PC-9 (cell line): Measurements from ENCODE around the gene PDE6G. TPM values are rescaled to one million over a fixed set of nuclear protein-coding genes. Genes with fewer than 3 reads are reported as not detected.
"Not testable (repeated sequence)": the region's sequence is repeated elsewhere in the genome, so short reads cannot be mapped to it uniquely, and the experiment has no call there.

Experiments
- BruUV-seq: library from RNA; stranded (reverse); fragments of 400-500 nt; replicated peaks from 2 replicates; lab custom pipeline; 2021; lab: Mats Ljungman, UMichigan
- CTCF ChIA-PET: fragments of 300-600 bp; sonication (Branson Sonifier 250); formaldehyde crosslinking; loops from one replicate; lab custom pipeline; 2022; ENCODE audit warnings: antibody characterized with exemption; lab: Charles Lee
- POLR2A ChIA-PET: fragments of 300-600 bp; sonication (Branson Sonifier 250); formaldehyde crosslinking; loops from one replicate; lab custom pipeline; 2022; ENCODE audit warnings: antibody characterized with exemption; ENCODE audit not compliant: unreplicated experiment; lab: Charles Lee
- DNase-seq, 2 experiments: peaks; one replicate each; pipeline versions ENCODE4 v3.0.0 to v3.0.0-alpha.2; 2015 to 2022; ENCODE audit warnings: mixed read lengths in 1 of 2
- H2AFZ ChIP-seq: fragments of 200-600 bp; sonication (generic); 2 replicates; pipeline ENCODE4 v1.8.1; 2017; ENCODE audit warnings: antibody characterized with exemption
- H3F3A ChIP-seq: fragments of 200-600 bp; sonication (generic); 2 replicates; pipeline ENCODE4 v1.8.1; 2017; ENCODE audit warnings: antibody characterized with exemption, mild to moderate bottlenecking, low read depth; ENCODE audit not compliant: insufficient read depth
- H3K27ac ChIP-seq: fragments of 200-600 bp; sonication (generic); 2 replicates; pipeline ENCODE4 v1.6.1; 2016; ENCODE audit warnings: mixed run types
- H3K27me3 ChIP-seq: fragments of 200-600 bp; sonication (generic); 2 replicates; pipeline ENCODE4 v1.6.1; 2016; ENCODE audit warnings: low read depth, mixed run types; ENCODE audit not compliant: insufficient read depth
- H3K36me3 ChIP-seq: fragments of 200-600 bp; sonication (generic); 2 replicates; pipeline ENCODE4 v1.6.1; 2016; ENCODE audit warnings: low read depth, mixed run types
- H3K4me1 ChIP-seq: fragments of 200-600 bp; sonication (generic); replicated peaks from 2 replicates; pipeline ENCODE4 v1.6.1; 2016; ENCODE audit warnings: mixed run types; ENCODE audit not compliant: insufficient read depth
- H3K4me2 ChIP-seq: fragments of 200-600 bp; sonication (generic); 2 replicates; pipeline ENCODE4 v1.6.1; 2017; ENCODE audit warnings: mixed run types
- H3K4me3 ChIP-seq: fragments of 200-600 bp; sonication (generic); 2 replicates; pipeline ENCODE4 v1.6.1; 2016; ENCODE audit warnings: mixed run types
- H3K79me2 ChIP-seq: fragments of 200-600 bp; sonication (generic); 2 replicates; pipeline ENCODE4 v1.6.1; 2017; ENCODE audit warnings: low read depth, mixed run types
- H3K9me2 ChIP-seq: fragments of 200-600 bp; sonication (generic); 2 replicates; pipeline ENCODE4 v1.8.1; 2017; ENCODE audit warnings: mild to moderate bottlenecking; ENCODE audit not compliant: insufficient read depth
- H3K9me3 ChIP-seq: fragments of 200-600 bp; sonication (generic); 2 replicates; pipeline ENCODE4 v1.8.1; 2016; ENCODE audit warnings: low read depth; ENCODE audit not compliant: insufficient read depth
- H4K20me1 ChIP-seq: fragments of 200-600 bp; sonication (generic); 2 replicates; pipeline ENCODE4 v1.8.1; 2017; ENCODE audit not compliant: insufficient read depth
- CTCF ChIP-seq: fragments of 200-600 bp; sonication (generic); conservative IDR thresholded peaks from 2 replicates; pipeline ENCODE4 v1.6.1; 2017; ENCODE audit warnings: mixed run types, antibody characterized with exemption, mild to moderate bottlenecking, moderate library complexity
- EZH2 ChIP-seq: fragments of 200-600 bp; sonication (generic); IDR thresholded peaks from 2 replicates; pipeline ENCODE4 v1.8.0; 2017; ENCODE audit warnings: antibody characterized with exemption, low read depth
- intact Hi-C: fragments of 100-400 bp; cut with micrococcal nuclease; formaldehyde crosslinking; loops from one replicate; pipeline ENCODE4 v1.10.0; 2022; ENCODE audit not compliant: unreplicated experiment
- total RNA-seq: library from RNA; stranded (reverse); gene quantifications from 2 replicates; pipeline ENCODE4 v1.2.3, GENCODE V29; 2021

Gene PDE6G
- total RNA-seq, 1 experiment from 2014 or later = 1.3 TPM

GRCh38 chr17:81621494-81622130 lies 34.7 kb downstream of the PDE6G start:
- Histone ChIP-seq H3K27ac (no peak overlapping the region), H4K20me1 (peaks cover 1% of the 10 kb centered on the region), H2AFZ (no peak overlapping the region), H3F3A (no peaks in the 10 kb centered on the region), H3K36me3 (peaks cover 5% of the 10 kb centered on the region), H3K4me1 (no peaks in the 10 kb centered on the region), H3K27me3 (no peaks in the 10 kb centered on the region), H3K79me2 (no peaks in the 10 kb centered on the region), H3K9me3 (no peaks in the 10 kb centered on the region), H3K4me2 (no peak overlapping the region), H3K9me2 (no peaks in the 10 kb centered on the region), H3K4me3 (no peak overlapping the region)
- no peak for TF ChIP-seq EZH2
- no peak for TF ChIP-seq CTCF
- BruUV-seq = no TSS peak
- DNase-seq = no peak
- POLR2A ChIA-PET = no interaction called here
- CTCF ChIA-PET = no interaction called here
- intact Hi-C loops = no loop called here

GRCh38 chr17:81618307-81618706 lies 38.0 kb downstream of the PDE6G start:
- H3K27ac ChIP-seq, H2AFZ ChIP-seq, H3K27me3 ChIP-seq, DNase-seq, H3K36me3 ChIP-seq, POLR2A ChIA-PET, H3K9me2 ChIP-seq, H3K4me1 ChIP-seq, H3K4me3 ChIP-seq, BruUV-seq, intact Hi-C loops, H3K9me3 ChIP-seq, H3F3A ChIP-seq, CTCF ChIA-PET, H3K4me2 ChIP-seq: not testable (repeated sequence)
- Histone ChIP-seq H4K20me1 (peaks cover 16% of the 10 kb centered on the region), H3K79me2 (peaks cover 11% of the 10 kb centered on the region; the same call in 1 of the 2 replicates)

- Histone ChIP-seq H3K4me3 (no peak overlapping the region), H3K27me3 (no peaks in the 10 kb centered on the region), H3K27ac (no peak overlapping the region), H3K9me2 (no peaks in the 10 kb centered on the region), H3K4me2 (no peak overlapping the region), H2AFZ (no peak overlapping the region), H3K79me2 (peaks cover 11% of the 10 kb centered on the region; the same call in 1 of the 2 replicates), H3F3A (no peaks in the 10 kb centered on the region), H3K9me3 (no peaks in the 10 kb centered on the region), H3K4me1 (no peaks in the 10 kb centered on the region), H4K20me1 (peaks cover 16% of the 10 kb centered on the region), H3K36me3 (no peaks in the 10 kb centered on the region; the same call in 1 of the 2 replicates)
- no TSS peak for BruUV-seq
- ChIA-PET POLR2A (no interaction called here), CTCF (no interaction called here)
- no peak for DNase-seq
- intact Hi-C loops = no loop called here
- TF ChIP-seq EZH2 (no peak), CTCF (no peak)
These were observed 39.5 kb downstream of the PDE6G start for GRCh38 chr17:81616877-81617276.
